DOHH2 (cell line): ENCODE results near the gene HMCN2.

Experiments
- H3F3A ChIP-seq: fragments of 200-600 bp; sonication (generic), shearing (Covaris generic); 2 replicates; pipeline ENCODE4 v1.6.0; 2016; ENCODE audit warnings: antibody characterized with exemption, mild to moderate bottlenecking; ENCODE audit not compliant: control insufficient read depth, insufficient read depth
- H3K27ac ChIP-seq: fragments of 200-600 bp; sonication (generic); 2 replicates; pipeline ENCODE4 v1.5.1; 2014; ENCODE audit warnings: low read depth, mild to moderate bottlenecking, low read length, moderate library complexity
- H3K27me3 ChIP-seq: fragments of 200-600 bp; sonication (generic); 2 replicates; pipeline ENCODE4 v1.6.1; 2014; ENCODE audit warnings: mild to moderate bottlenecking, low read length, mixed read lengths; ENCODE audit not compliant: control insufficient read depth
- H3K36me3 ChIP-seq: fragments of 200-600 bp; sonication (generic); 2 replicates; pipeline ENCODE4 v1.6.1; 2014; ENCODE audit warnings: mild to moderate bottlenecking, low read length, moderate library complexity, mixed read lengths; ENCODE audit not compliant: control insufficient read depth
- H3K4me1 ChIP-seq: fragments of 200-600 bp; sonication (generic); 2 replicates; pipeline ENCODE4 v1.6.1; 2014; ENCODE audit warnings: mild to moderate bottlenecking, low read length, mixed read lengths; ENCODE audit not compliant: control insufficient read depth
- H3K4me2 ChIP-seq: fragments of 200-600 bp; sonication (generic); 2 replicates; pipeline ENCODE4 v1.6.0; 2014; ENCODE audit warnings: mild to moderate bottlenecking, low read length, moderate library complexity
- H3K4me3 ChIP-seq: fragments of 200-600 bp; sonication (generic); 2 replicates; pipeline ENCODE4 v1.5.1; 2014; ENCODE audit warnings: mild to moderate bottlenecking, low read length, mixed read lengths
- H3K79me2 ChIP-seq: fragments of 200-600 bp; sonication (generic); 2 replicates; pipeline ENCODE4 v1.6.1; 2014; ENCODE audit warnings: mild to moderate bottlenecking, low read length, mixed read lengths; ENCODE audit not compliant: control insufficient read depth
- H3K9me2 ChIP-seq: fragments of 200-600 bp; sonication (generic); replicated peaks from 2 replicates; pipeline ENCODE4 v1.6.1; 2014; ENCODE audit warnings: mild to moderate bottlenecking, low read length, mixed read lengths; ENCODE audit not compliant: control insufficient read depth
- H3K9me3 ChIP-seq: fragments of 200-600 bp; sonication (generic); 2 replicates; pipeline ENCODE4 v1.6.1; 2014; ENCODE audit warnings: antibody characterized with exemption, low read length, mixed read lengths; ENCODE audit not compliant: control insufficient read depth, insufficient read depth
- H4K20me1 ChIP-seq: fragments of 200-600 bp; sonication (generic); 2 replicates; pipeline ENCODE4 v1.6.0; 2014; ENCODE audit warnings: low read depth, mild to moderate bottlenecking, antibody characterized with exemption, low read length, moderate library complexity; ENCODE audit not compliant: control insufficient read depth, insufficient read depth
- EZH2phosphoT487 ChIP-seq: fragments of 200-600 bp; sonication (generic); IDR thresholded peaks from 2 replicates; pipeline ENCODE4 v1.6.1; 2017; ENCODE audit warnings: borderline replicate concordance, mild to moderate bottlenecking, antibody characterized with exemption, low read length, moderate library complexity, mixed read lengths
- TF ChIP-seq, protein P1 (sequence below): fragments of 200-600 bp; sonication (generic); IDR thresholded peaks from one replicate; pipeline ENCODE4 v1.5.1; 2014; ENCODE audit warnings: antibody characterized with exemption, mild to moderate bottlenecking, low read depth, low read length; ENCODE audit not compliant: poor library complexity, severe bottlenecking

The HMCN2 gene

DNA sequence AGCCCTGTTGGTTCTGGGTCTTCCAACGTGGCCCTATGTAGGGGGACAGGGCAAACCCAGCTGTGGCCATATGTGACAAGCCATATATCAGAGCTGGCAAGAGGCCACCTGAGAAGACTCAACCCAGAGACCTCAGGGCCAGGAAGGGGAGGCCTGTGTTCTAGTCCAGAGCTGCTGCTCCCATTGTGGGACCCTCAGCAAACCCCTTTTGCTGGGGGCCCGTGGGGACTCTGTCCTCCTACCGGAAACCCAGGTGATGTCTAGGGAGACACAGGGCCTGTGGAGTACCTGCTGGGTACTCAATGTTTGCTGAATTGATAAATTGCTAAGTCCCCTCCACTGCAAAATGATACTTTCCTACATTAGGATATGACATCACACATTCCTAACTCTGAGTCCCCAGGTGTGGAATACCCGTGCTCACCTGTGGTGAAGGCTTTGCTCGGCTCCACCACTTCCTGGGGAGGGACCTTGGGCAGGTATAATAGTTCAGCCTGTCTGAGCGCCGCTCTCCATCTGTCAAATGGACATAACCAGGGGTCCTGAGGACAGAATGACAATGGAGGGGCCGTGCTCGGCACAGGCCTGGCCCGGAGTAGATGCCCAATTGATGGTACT is 140.8 kb downstream of the HMCN2 start:
- Histone ChIP-seq H4K20me1 (no peaks in the 10 kb centered on the region), H3F3A (no peaks in the 10 kb centered on the region), H3K4me1 (no peaks in the 10 kb centered on the region), H3K27ac (no peak overlapping the region), H3K27me3 (no peaks in the 10 kb centered on the region), H3K4me2 (no peak overlapping the region), H3K9me2 (no peaks in the 10 kb centered on the region), H3K4me3 (no peak overlapping the region), H3K9me3 (no peaks in the 10 kb centered on the region), H3K36me3 (no peaks in the 10 kb centered on the region), H3K79me2 (no peaks in the 10 kb centered on the region)
- no peak for TF ChIP-seq EZH2phosphoT487
- TF ChIP-seq, protein P1, sequence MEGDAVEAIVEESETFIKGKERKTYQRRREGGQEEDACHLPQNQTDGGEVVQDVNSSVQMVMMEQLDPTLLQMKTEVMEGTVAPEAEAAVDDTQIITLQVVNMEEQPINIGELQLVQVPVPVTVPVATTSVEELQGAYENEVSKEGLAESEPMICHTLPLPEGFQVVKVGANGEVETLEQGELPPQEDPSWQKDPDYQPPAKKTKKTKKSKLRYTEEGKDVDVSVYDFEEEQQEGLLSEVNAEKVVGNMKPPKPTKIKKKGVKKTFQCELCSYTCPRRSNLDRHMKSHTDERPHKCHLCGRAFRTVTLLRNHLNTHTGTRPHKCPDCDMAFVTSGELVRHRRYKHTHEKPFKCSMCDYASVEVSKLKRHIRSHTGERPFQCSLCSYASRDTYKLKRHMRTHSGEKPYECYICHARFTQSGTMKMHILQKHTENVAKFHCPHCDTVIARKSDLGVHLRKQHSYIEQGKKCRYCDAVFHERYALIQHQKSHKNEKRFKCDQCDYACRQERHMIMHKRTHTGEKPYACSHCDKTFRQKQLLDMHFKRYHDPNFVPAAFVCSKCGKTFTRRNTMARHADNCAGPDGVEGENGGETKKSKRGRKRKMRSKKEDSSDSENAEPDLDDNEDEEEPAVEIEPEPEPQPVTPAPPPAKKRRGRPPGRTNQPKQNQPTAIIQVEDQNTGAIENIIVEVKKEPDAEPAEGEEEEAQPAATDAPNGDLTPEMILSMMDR, result no peak

DNA sequence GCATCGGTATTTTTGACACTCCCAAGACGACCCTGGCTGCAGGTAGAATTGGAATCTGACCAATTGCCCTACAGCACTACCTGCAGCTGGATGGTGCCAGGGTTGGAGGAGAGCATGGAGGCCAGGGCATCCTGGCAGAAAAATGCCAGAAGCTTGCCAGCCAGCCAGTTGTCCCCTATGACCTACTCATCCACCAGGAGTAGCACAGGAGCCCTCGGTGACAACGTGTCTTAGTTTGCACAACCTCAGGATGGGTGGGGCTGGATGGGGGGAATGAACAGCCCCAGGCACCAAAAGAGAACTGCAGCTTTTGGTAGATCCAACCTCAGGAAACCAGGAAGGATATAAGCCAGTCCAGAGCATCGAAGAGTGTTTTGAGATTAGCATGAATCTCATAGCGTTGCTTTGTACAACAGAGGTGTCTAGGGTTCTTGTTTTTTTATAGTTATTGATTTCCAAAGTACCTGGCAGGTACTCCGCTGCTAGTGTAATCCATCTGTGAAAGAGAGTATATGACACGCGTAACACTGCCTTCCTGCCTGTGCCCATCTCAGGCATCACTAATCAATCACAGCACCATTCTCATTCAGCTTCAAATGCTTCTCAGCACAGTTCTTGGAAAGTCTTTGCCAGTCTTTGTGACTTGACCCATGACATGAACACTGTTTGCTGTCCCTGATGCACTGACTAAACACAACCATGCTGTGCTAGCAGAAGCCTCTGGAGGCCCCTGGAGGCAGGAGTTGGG is 142.5 kb downstream of the HMCN2 start:
- H3K4me3 ChIP-seq, result no peak overlapping the region
- no peaks in the 10 kb centered on the region for H4K20me1 ChIP-seq
- no peak overlapping the region for H3K4me2 ChIP-seq
- H3K27ac ChIP-seq, result no peak overlapping the region
- H3K79me2 ChIP-seq, result no peaks in the 10 kb centered on the region
- H3K9me3 ChIP-seq, result no peaks in the 10 kb centered on the region
- H3F3A ChIP-seq, result no peaks in the 10 kb centered on the region
- H3K36me3 ChIP-seq, result no peaks in the 10 kb centered on the region
- no peak for TF ChIP-seq EZH2phosphoT487
- TF ChIP-seq, protein P1, result no peak
- no peaks in the 10 kb centered on the region for H3K9me2 ChIP-seq
- no peaks in the 10 kb centered on the region for H3K27me3 ChIP-seq
- H3K4me1 ChIP-seq, result no peaks in the 10 kb centered on the region

DNA sequence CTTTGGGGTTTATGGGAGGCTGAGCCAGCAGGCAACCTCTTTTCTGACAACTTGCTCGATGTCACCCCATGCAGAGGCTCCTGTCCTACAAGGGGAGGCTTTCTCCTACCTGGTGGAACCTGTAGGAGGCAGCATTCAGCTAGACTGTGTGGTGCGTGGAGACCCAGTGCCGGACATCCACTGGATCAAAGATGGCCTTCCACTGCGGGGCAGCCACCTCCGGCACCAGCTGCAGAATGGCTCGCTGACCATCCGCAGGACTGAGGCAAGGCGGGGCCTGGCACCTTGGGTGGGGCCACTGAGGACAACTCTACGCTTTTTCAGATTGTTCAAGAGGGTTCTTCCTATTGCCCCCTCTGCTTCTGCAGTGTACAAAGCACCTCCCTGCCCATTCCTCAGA is 143.1 kb downstream of the HMCN2 start:
- Histone ChIP-seq H3F3A (no peaks in the 10 kb centered on the region), H3K4me3 (no peak overlapping the region), H3K36me3 (no peaks in the 10 kb centered on the region), H3K27ac (no peak overlapping the region), H3K79me2 (no peaks in the 10 kb centered on the region), H4K20me1 (no peaks in the 10 kb centered on the region), H3K27me3 (no peaks in the 10 kb centered on the region), H3K9me3 (no peaks in the 10 kb centered on the region), H3K4me1 (no peaks in the 10 kb centered on the region), H3K9me2 (no peaks in the 10 kb centered on the region), H3K4me2 (no peak overlapping the region)
- TF ChIP-seq, protein P1, result peak; percentile 26
- no peak for TF ChIP-seq EZH2phosphoT487
